Measurements from ENCODE around the gene ATAD2B.

Gene ATAD2B

DNA sequence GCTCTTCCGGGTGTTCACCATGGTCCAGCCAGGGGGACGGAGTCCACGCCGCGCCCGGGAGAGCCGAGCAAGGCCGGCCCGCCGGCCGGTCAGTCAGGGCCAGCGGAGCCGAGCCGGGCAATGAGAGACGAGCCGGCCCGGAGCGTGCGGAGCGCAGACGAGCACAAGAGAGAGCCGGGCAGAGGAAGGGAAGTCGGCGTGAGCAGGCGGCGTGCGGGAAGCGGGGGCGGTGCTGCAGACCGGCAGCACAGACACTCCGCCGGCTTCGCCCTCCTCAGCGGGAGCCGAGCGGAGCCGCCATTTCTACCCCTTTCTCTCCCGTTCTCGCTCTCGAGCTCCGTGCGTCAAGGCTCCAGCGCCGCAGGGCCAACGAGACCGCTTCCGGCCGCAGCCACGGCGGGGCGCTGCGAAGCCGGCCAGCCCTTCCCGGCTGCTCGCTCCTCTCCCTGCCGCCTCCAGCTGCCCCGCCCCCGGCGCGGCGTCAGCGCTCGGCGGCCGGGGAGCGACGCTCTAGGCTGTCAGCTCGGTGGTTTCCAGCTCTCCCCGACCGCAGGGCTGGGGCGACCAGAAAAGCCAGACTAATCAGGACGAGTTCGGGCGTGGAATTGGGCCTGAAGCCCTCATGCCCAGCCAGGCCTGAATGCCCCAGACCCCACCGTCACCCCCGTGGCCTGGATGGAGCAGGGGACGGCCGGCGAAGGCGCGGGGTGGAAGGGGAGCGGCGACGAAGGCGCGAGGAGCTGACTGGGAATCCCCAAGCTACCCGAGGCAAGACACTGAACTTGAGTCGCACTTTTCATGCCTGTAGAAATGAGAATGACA, at the start of gene ATAD2B:
ATAD2B (minus strand) TSS at position 374 of the 822 bp plus-strand sequence; CDS start at position 21, 353 bp downstream.
- Histone ChIP-seq H3K4me2 (ENCODE audit: low read depth, low read length) (peak within 1 kb of the TSS; percentile 91), H3K4me3 (ENCODE audit: low read length) (peak within 1 kb of the TSS; percentile 79), H3K4me1 (ENCODE audit: low read length) (peaks cover 21% of the 10 kb centered on the region), H2AFZ (ENCODE audit: low read length) (peak within 1 kb of the TSS; percentile 87), H3K27ac (ENCODE audit: low read length) (peak within 1 kb of the TSS; percentile 97), H3K79me2 (ENCODE audit: low read length) (peaks cover 37% of the 10 kb centered on the region; the same call in 1 of the 2 replicates), H3K9me2 (replicated peaks; ENCODE audit: insufficient read depth, low read length) (no peaks in the 10 kb centered on the region), H3K9me3 (replicated peaks; ENCODE audit: insufficient read depth, low read length) (no peaks in the 10 kb centered on the region), H3K36me3 (replicated peaks; ENCODE audit: insufficient read depth, low read length) (no peaks in the 10 kb centered on the region), H4K20me1 (ENCODE audit: insufficient read depth, low read length) (no peaks in the 10 kb centered on the region), H3F3A (ENCODE audit: insufficient read depth, low read length) (peaks cover 31% of the 10 kb centered on the region), H3K9ac (ENCODE audit: low read length) (peak within 1 kb of the TSS; percentile 93), H3K27me3 (replicated peaks; ENCODE audit: insufficient read depth, low read length) (peaks cover 10% of the 10 kb centered on the region)
- DNase-seq = peak; percentile 95
- no peak for TF ChIP-seq EZH2phosphoT487 (IDR thresholded peaks at IDR 0.05; ENCODE audit: low read length)
- TF ChIP-seq, protein P1, sequence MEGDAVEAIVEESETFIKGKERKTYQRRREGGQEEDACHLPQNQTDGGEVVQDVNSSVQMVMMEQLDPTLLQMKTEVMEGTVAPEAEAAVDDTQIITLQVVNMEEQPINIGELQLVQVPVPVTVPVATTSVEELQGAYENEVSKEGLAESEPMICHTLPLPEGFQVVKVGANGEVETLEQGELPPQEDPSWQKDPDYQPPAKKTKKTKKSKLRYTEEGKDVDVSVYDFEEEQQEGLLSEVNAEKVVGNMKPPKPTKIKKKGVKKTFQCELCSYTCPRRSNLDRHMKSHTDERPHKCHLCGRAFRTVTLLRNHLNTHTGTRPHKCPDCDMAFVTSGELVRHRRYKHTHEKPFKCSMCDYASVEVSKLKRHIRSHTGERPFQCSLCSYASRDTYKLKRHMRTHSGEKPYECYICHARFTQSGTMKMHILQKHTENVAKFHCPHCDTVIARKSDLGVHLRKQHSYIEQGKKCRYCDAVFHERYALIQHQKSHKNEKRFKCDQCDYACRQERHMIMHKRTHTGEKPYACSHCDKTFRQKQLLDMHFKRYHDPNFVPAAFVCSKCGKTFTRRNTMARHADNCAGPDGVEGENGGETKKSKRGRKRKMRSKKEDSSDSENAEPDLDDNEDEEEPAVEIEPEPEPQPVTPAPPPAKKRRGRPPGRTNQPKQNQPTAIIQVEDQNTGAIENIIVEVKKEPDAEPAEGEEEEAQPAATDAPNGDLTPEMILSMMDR (IDR thresholded peaks at IDR 0.05; ENCODE audit: low read length) = peak; percentile 77
- TF ChIP-seq EZH2 (optimal IDR thresholded peaks at IDR 0.05; ENCODE audit: low read depth, low read length) = no peak

DNA sequence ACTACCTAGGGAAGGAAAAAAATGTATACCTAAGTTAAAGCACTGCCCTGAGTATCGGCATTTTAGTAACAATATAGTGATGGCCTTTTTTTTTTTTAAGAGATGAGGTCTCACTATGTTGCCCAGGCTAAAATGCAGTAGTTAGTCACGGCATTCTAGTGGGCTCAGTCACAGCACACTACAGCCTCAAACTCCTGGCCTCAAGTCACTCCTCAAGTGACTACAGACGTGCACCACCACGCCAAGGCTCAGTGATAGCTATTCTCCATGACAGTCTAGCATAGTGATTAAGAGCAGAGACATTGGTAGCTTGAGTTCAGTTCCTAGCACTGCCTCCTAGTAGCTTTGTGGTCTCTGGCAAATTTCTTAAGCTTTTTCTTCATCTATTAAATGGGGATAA, 40.9 kb upstream of the ATAD2B start:
- Histone ChIP-seq H3K9me3 (replicated peaks; ENCODE audit: insufficient read depth, low read length) (no peaks in the 10 kb centered on the region), H3K4me3 (ENCODE audit: low read length) (no peak overlapping the region), H3K36me3 (replicated peaks; ENCODE audit: insufficient read depth, low read length) (no peaks in the 10 kb centered on the region), H4K20me1 (ENCODE audit: insufficient read depth, low read length) (no peaks in the 10 kb centered on the region), H3F3A (ENCODE audit: insufficient read depth, low read length) (no peaks in the 10 kb centered on the region), H2AFZ (ENCODE audit: low read length) (no peak overlapping the region), H3K9me2 (replicated peaks; ENCODE audit: insufficient read depth, low read length) (no peaks in the 10 kb centered on the region), H3K4me1 (ENCODE audit: low read length) (no peaks in the 10 kb centered on the region), H3K27ac (ENCODE audit: low read length) (no peak overlapping the region), H3K4me2 (ENCODE audit: low read depth, low read length) (no peak overlapping the region), H3K9ac (ENCODE audit: low read length) (no peak overlapping the region), H3K27me3 (replicated peaks; ENCODE audit: insufficient read depth, low read length) (no peaks in the 10 kb centered on the region), H3K79me2 (ENCODE audit: low read length) (peaks cover 13% of the 10 kb centered on the region; the same call in 1 of the 2 replicates)
- TF ChIP-seq, protein P1 (IDR thresholded peaks at IDR 0.05; ENCODE audit: low read length) = no peak
- no peak for TF ChIP-seq EZH2 (optimal IDR thresholded peaks at IDR 0.05; ENCODE audit: low read depth, low read length)
- no peak for TF ChIP-seq EZH2phosphoT487 (IDR thresholded peaks at IDR 0.05; ENCODE audit: low read length)
- DNase-seq = no peak

DNA sequence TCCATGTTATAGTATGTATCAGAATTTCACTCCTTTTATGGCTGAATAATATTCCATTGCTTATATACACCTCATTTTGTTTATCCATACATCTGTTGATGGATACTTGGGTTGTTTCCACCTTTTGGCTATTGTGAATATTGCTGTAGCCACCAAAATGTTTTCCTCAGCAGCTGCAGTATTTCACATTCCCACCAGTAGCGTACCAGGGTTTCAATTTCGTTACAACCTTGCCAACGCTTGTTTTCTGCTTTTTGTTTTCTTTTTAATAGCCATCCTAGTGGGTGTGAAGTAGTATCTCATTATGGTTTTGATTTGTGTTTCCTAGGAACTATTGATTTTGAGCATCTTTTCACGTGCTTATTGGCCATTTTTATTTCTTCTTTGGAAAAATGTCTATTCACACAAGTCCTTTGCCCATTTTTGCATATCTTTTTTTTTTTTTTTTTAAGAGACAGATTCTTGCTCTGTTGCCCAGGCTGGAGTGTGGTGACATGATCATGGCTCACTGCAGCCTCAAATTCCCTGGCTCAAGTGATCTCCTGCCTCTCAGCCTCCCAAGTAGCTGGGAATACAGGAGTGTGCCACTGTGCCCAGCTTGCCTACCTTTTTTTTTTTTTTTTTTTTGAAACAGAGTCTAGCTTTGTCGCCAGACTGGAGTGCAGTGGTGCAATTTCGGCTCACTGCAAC, 27.5 kb upstream of the ATAD2B start:
- DNase-seq = peak; percentile 35
- H3K27me3 ChIP-seq (replicated peaks; ENCODE audit: insufficient read depth, low read length) = no peaks in the 10 kb centered on the region
- no peaks in the 10 kb centered on the region for H3K36me3 ChIP-seq (replicated peaks; ENCODE audit: insufficient read depth, low read length)
- H3K9me3 ChIP-seq (replicated peaks; ENCODE audit: insufficient read depth, low read length) = no peaks in the 10 kb centered on the region
- 0 out of 2 replicates have a peak, but pooled peaks cover 3% of the 10 kb centered on the region for H3K4me1 ChIP-seq (ENCODE audit: low read length)
- TF ChIP-seq, protein P1 (IDR thresholded peaks at IDR 0.05; ENCODE audit: low read length) = peak; percentile 41
- no peak for TF ChIP-seq EZH2 (optimal IDR thresholded peaks at IDR 0.05; ENCODE audit: low read depth, low read length)
- H3K9ac ChIP-seq (ENCODE audit: low read length) = no peak overlapping the region
- H3K27ac ChIP-seq (ENCODE audit: low read length) = peak overlapping the region; percentile 16; the same call in 1 of the 2 replicates
- H3F3A ChIP-seq (ENCODE audit: insufficient read depth, low read length) = no peaks in the 10 kb centered on the region
- peak overlapping the region; percentile 2; the same call in 1 of the 2 replicates for H3K4me3 ChIP-seq (ENCODE audit: low read length)
- H3K4me2 ChIP-seq (ENCODE audit: low read depth, low read length) = peak overlapping the region; percentile 29; the same call in 1 of the 2 replicates
- H3K9me2 ChIP-seq (replicated peaks; ENCODE audit: insufficient read depth, low read length) = no peaks in the 10 kb centered on the region
- H3K79me2 ChIP-seq (ENCODE audit: low read length) = peaks cover 67% of the 10 kb centered on the region
- H4K20me1 ChIP-seq (ENCODE audit: insufficient read depth, low read length) = no peaks in the 10 kb centered on the region
- H2AFZ ChIP-seq (ENCODE audit: low read length) = no peak overlapping the region
